ENCODE measurements around the gene ZNF410. TPM values are rescaled to one million over a fixed set of nuclear protein-coding genes. Genes with fewer than 3 reads are reported as not detected.

Gene ZNF410
- total RNA-seq, 1 experiment from 2014 or later: 28.1 TPM

- Histone ChIP-seq H3K14ac (ENCODE audit: insufficient read depth, low read length) (no peak overlapping the region), H3K18ac (ENCODE audit: insufficient read length, low read depth, low read length) (no peak overlapping the region), H3K4me1 (ENCODE audit: insufficient read depth, low read length) (no peaks in the 10 kb centered on the region), H4K20me1 (ENCODE audit: control insufficient read depth, insufficient read depth, insufficient read length) (no peaks in the 10 kb centered on the region), H2BK20ac (ENCODE audit: low read depth, low read length, poor library complexity, severe bottlenecking) (no peak overlapping the region), H2BK5ac (ENCODE audit: insufficient read length, low read length) (no peak overlapping the region), H2BK120ac (ENCODE audit: low read depth, low read length, poor library complexity, severe bottlenecking) (no peak overlapping the region), H3K79me1 (ENCODE audit: insufficient read depth, low read depth, low read length, poor library complexity, severe bottlenecking) (no peaks in the 10 kb centered on the region), H3K27me3 (ENCODE audit: insufficient read depth, low read length) (no peaks in the 10 kb centered on the region), H3K9me3 (ENCODE audit: control insufficient read depth, low read depth, low read length) (no peaks in the 10 kb centered on the region), H4K91ac (ENCODE audit: insufficient read length, low read depth, low read length) (no peak overlapping the region), H4K8ac (replicated peaks; ENCODE audit: insufficient read length, low read depth, low read length) (no peak overlapping the region), H2AFZ (ENCODE audit: low read length) (no peak overlapping the region), H3K4me2 (ENCODE audit: insufficient read depth, insufficient read length, low read length) (no peak overlapping the region), H3K4ac (ENCODE audit: low read depth, low read length) (no peak overlapping the region), H3K27ac (ENCODE audit: insufficient read length, low read depth, low read length) (no peak overlapping the region), H3K9ac (ENCODE audit: extremely low read depth, insufficient read length, low read length) (no peak overlapping the region), H3K79me2 (ENCODE audit: insufficient read depth, low read length) (no peaks in the 10 kb centered on the region), H2BK15ac (ENCODE audit: low read depth, low read length) (no peak overlapping the region), H3T11ph (ENCODE audit: low read length) (no peak overlapping the region), H2BK12ac (ENCODE audit: insufficient read length, low read depth, low read length) (no peak overlapping the region), H3K56ac (ENCODE audit: insufficient read length, low read depth, low read length) (no peak overlapping the region), H3K23me2 (ENCODE audit: insufficient read length, low read depth, low read length, poor library complexity, severe bottlenecking) (no peaks in the 10 kb centered on the region), H2AK5ac (ENCODE audit: insufficient read length, low read length) (no peak overlapping the region), H4K5ac (ENCODE audit: insufficient read length, low read depth, low read length) (no peak overlapping the region), H3K23ac (ENCODE audit: insufficient read length, low read depth, low read length) (no peak overlapping the region)
- no peak overlapping the region for H3K27ac Mint-ChIP-seq
- no peak for DNase-seq
- no peak for TF ChIP-seq CTCF (conservative IDR thresholded peaks at IDR 0.05)
- H3K36me3 Mint-ChIP-seq (ENCODE audit: insufficient read depth in 1 of 3, low read depth in 3 of 3): peaks cover 4 to 34% (median 30%) of the 10 kb centered on the region in 3 experiments; a peak in 5 of 7 replicates
- peaks cover 3% of the 10 kb centered on the region for H3K27me3 Mint-ChIP-seq (ENCODE audit: low read depth)
- H3K4me1 Mint-ChIP-seq: peaks cover 5 to 10% of the 10 kb centered on the region in 2 experiments; a peak in 3 of 4 replicates
- no CpG with 5 or more reads among the region's 1 CpG for WGBS (ENCODE audit: extremely low coverage, insufficient read length, low lambda C conversion rate)
- H3K4me3 Mint-ChIP-seq: no peak overlapping the region
- H3K9me3 Mint-ChIP-seq: no peaks in the 10 kb centered on the region
Measured at GRCh38 chr14:73953731-73954130, 67.1 kb downstream of the ZNF410 start.
